ENCODE results near the gene IL4R. TPM values are rescaled to one million over a fixed set of nuclear protein-coding genes. Genes with fewer than 3 reads are reported as not detected.
A peak's percentile ranks its signal among the peaks of the same experiment; 100 is the strongest.

IL4R gene
- total and polyA plus RNA-seq, 2 of the 8 experiments (the other 6 are each of a cell fraction or from before 2014, with no cell fraction given): 29.1 to 29.4 TPM

GRCh38 chr16:27404163-27404823, 90.5 kb downstream of the IL4R start:
- CTCF ChIA-PET (ENCODE audit: partially characterized antibody): interaction anchor here (0.9 to 1.6 kb wide), 7 partner anchors 11 to 143 kb away, joined by 3 to 6 read pairs (median 3); no protein-coding TSS in a partner anchor
- FAIRE-seq: no peak
- 91% methylated on average over 10 of the region's 10 CpGs; no CpG with 5 or more reads in 1 of the 2 experiments for WGBS, 2 experiments (ENCODE audit: extremely low coverage in 1 of 2, insufficient coverage in 1 of 2, insufficient read length in 1 of 2, insufficient replicate concordance in 2 of 2, low coverage in 1 of 2, low lambda C conversion rate in 2 of 2, missing lambda C conversion rate in 1 of 2)

More at GRCh38 chr16:27404163-27404823, 90.5 kb downstream of the IL4R start:
- no peak overlapping the region for H3K14ac ChIP-seq (ENCODE audit: insufficient read length)
- no peak overlapping the region for H3K18ac ChIP-seq (ENCODE audit: extremely low read depth, low read length)
- H3K4me1 ChIP-seq (replicated peaks in 1 of 4; ENCODE audit: control insufficient read depth in 3 of 4, insufficient read depth in 4 of 4, low read length in 3 of 4): peaks cover 0 to 6% (median 4%) of the 10 kb centered on the region in 4 experiments; a peak in 3 of 7 replicates
- no peak overlapping the region for H3K4me3 ChIP-seq (ENCODE audit: extremely low read depth in 1 of 4, insufficient read depth in 2 of 4, low read depth in 3 of 4, low read length in 4 of 4)
- no peaks in the 10 kb centered on the region for H4K20me1 ChIP-seq (replicated peaks in 1 of 2; ENCODE audit: control insufficient read depth in 1 of 2, insufficient read depth in 2 of 2, low read length in 2 of 2)
- no peak for DNase-seq (ENCODE audit: low read depth in 1 of 2, low spot score in 2 of 2)
- H2BK15ac ChIP-seq (ENCODE audit: low read length): peak overlapping the region; percentile 46; the same call in 1 of the 2 replicates
- H2BK5ac ChIP-seq (ENCODE audit: low read depth, low read length): no peak overlapping the region
- H3K4ac ChIP-seq (replicated peaks; ENCODE audit: insufficient read length, low read depth, low read length): peak overlapping the region; percentile 42
- H3K27me3 ChIP-seq (replicated peaks in 1 of 4; ENCODE audit: control insufficient read depth in 3 of 4, extremely low read depth in 1 of 4, insufficient read depth in 3 of 4, low read length in 3 of 4): no peaks in the 10 kb centered on the region; a peak in 1 of 7 replicates
- no peak overlapping the region for H3K56ac ChIP-seq (replicated peaks; ENCODE audit: insufficient read length, low read depth, low read length)
- TF ChIP-seq MAFK (IDR thresholded peaks at IDR 0.05; ENCODE audit: low read depth, low read length) (no peak), CBX5 (IDR thresholded peaks at IDR 0.05; ENCODE audit: low read depth, low read length) (no peak)
- no peak overlapping the region for H2BK20ac ChIP-seq (ENCODE audit: low read length)
- H2BK12ac ChIP-seq (ENCODE audit: low read depth, low read length): no peak overlapping the region
- no peaks in the 10 kb centered on the region for H3K23me2 ChIP-seq (ENCODE audit: low read depth, low read length)
- no peak overlapping the region for H4K8ac ChIP-seq (ENCODE audit: extremely low read depth, insufficient read depth, low read length)
- H3K9me3 ChIP-seq (ENCODE audit: insufficient read depth in 2 of 2, low read depth in 1 of 2, low read length in 1 of 2): no peaks in the 10 kb centered on the region
- no peaks in the 10 kb centered on the region for H3K36me3 ChIP-seq (ENCODE audit: control insufficient read depth in 2 of 4, insufficient read depth in 4 of 4, low read length in 3 of 4)
- no peaks in the 10 kb centered on the region for H3K79me2 ChIP-seq (ENCODE audit: control insufficient read depth in 1 of 2, insufficient read depth in 2 of 2, low read length in 2 of 2)
- no peaks in the 10 kb centered on the region for H3K79me1 ChIP-seq (ENCODE audit: low read depth, low read length)
- H2BK120ac ChIP-seq (replicated peaks; ENCODE audit: low read depth, low read length): no peak overlapping the region
- no peak overlapping the region for H3K23ac ChIP-seq (ENCODE audit: insufficient read length)
- H4K5ac ChIP-seq (ENCODE audit: insufficient read length, low read depth, low read length): no peak overlapping the region
- no peak overlapping the region for H2AFZ ChIP-seq (ENCODE audit: low read length)
- no peak overlapping the region for H4K91ac ChIP-seq (replicated peaks; ENCODE audit: insufficient read length, low read length)
- POLR2A ChIA-PET (ENCODE audit: partially characterized antibody): no interaction called here
- no peak overlapping the region for H3K9ac ChIP-seq (replicated peaks in 1 of 4; ENCODE audit: extremely low read depth in 1 of 4, low read depth in 3 of 4, low read length in 3 of 4)
- H2AK5ac ChIP-seq (ENCODE audit: low read depth, low read length): no peak overlapping the region
- H3K4me2 ChIP-seq (ENCODE audit: insufficient read depth in 1 of 2, low read depth in 2 of 2, low read length in 2 of 2): no peak overlapping the region
- no peak overlapping the region for H3K27ac ChIP-seq (ENCODE audit: low read depth, low read length)

Measured in H1 (cell line).